Measurements from ENCODE around the gene FXYD7.
A peak's percentile ranks its signal among the peaks of the same experiment; 100 is the strongest.

FXYD7 gene, protein sequence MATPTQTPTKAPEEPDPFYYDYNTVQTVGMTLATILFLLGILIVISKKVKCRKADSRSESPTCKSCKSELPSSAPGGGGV

GRCh38 chr19:35143231-35143715 lies at the start of gene FXYD7:
TSS of gene FXYD7 (plus strand) at chr19:35143255. CDS start at chr19:35143334, 79 bp downstream.
- no peaks in the 10 kb centered on the region; a peak in 1 of 3 replicates for H3K36me3 ChIP-seq (ENCODE audit: control insufficient read depth in 2 of 2, insufficient read depth in 1 of 2, low read length in 2 of 2)
- ChIA-PET CTCF (interaction anchor here (0.6 to 4.7 kb wide), 20 partner anchors 8 to 141 kb away, joined by 3 to 82 read pairs (median 6); partner anchors contain the start of genes FXYD3, FXYD5 and LGI4), POLR2A (interaction anchor here (0.6 to 2.0 kb wide), 7 partner anchors 11 to 466 kb away, joined by 3 to 8 read pairs (median 5); partner anchors contain the start of genes FXYD5, USF2 and ZNF302)
- H3K4me3 ChIP-seq (ENCODE audit: low read depth, low read length), result no peak within 1 kb of the TSS
- TF ChIP-seq ZNF518A (tag by site-specific recombination; conservative IDR thresholded peaks at IDR 0.05; ENCODE audit: low read depth) (no peak), ZNF701 (tag by site-specific recombination; IDR thresholded peaks at IDR 0.05) (no peak), ZNF114 (tag by site-specific recombination; IDR thresholded peaks at IDR 0.05) (no peak), ZNF707 (tag by site-specific recombination; IDR thresholded peaks at IDR 0.05) (no peak), GLIS2 (tag by site-specific recombination; IDR thresholded peaks at IDR 0.05) (peak; percentile 93)
- TF ChIP-seq, protein P1, sequence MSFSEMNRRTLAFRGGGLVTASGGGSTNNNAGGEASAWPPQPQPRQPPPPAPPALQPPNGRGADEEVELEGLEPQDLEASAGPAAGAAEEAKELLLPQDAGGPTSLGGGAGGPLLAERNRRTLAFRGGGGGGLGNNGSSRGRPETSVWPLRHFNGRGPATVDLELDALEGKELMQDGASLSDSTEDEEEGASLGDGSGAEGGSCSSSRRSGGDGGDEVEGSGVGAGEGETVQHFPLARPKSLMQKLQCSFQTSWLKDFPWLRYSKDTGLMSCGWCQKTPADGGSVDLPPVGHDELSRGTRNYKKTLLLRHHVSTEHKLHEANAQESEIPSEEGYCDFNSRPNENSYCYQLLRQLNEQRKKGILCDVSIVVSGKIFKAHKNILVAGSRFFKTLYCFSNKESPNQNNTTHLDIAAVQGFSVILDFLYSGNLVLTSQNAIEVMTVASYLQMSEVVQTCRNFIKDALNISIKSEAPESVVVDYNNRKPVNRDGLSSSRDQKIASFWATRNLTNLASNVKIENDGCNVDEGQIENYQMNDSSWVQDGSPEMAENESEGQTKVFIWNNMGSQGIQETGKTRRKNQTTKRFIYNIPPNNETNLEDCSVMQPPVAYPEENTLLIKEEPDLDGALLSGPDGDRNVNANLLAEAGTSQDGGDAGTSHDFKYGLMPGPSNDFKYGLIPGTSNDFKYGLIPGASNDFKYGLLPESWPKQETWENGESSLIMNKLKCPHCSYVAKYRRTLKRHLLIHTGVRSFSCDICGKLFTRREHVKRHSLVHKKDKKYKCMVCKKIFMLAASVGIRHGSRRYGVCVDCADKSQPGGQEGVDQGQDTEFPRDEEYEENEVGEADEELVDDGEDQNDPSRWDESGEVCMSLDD (tag by site-specific recombination; IDR thresholded peaks at IDR 0.05), result peak; percentile 69
- peaks cover 31% of the 10 kb centered on the region for H3K4me1 ChIP-seq (ENCODE audit: control insufficient read depth, insufficient read depth, low read length)
- no peak within 1 kb of the TSS; the same call in 1 of the 2 replicates for H3K27ac ChIP-seq (ENCODE audit: extremely low read depth, low read depth, low read length)
- no peaks in the 10 kb centered on the region for H3K9me3 ChIP-seq (ENCODE audit: control insufficient read depth, insufficient read depth, low read depth, low read length)

DNA sequence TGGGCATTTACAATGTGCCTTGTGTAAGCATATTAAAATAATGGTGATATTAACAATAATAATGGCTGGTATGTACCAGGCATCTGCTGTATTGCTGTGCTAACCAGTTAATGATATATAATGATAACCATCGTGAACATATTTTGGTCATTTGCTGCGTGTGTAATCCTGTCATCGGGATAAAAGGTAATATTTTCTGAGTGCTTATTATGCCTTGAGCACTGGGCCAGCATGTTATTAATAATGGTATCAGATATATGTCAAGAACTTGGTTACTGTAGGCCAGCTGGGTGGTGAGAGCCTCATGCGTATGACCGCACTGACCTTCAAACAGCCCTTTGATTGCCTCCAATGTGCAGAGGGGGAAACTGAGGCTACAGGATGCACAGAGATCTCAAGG lies 49.6 kb upstream of the FXYD7 start:
- Histone ChIP-seq H3K36me3 (ENCODE audit: control insufficient read depth in 2 of 2, insufficient read depth in 1 of 2, low read length in 2 of 2) (no peaks in the 10 kb centered on the region; a peak in 1 of 3 replicates), H3K9me3 (ENCODE audit: control insufficient read depth, insufficient read depth, low read depth, low read length) (no peaks in the 10 kb centered on the region), H3K4me3 (ENCODE audit: low read depth, low read length) (no peak overlapping the region), H3K4me1 (ENCODE audit: control insufficient read depth, insufficient read depth, low read length) (peaks cover 7% of the 10 kb centered on the region), H3K27ac (ENCODE audit: extremely low read depth, low read depth, low read length) (no peak overlapping the region)
- POLR2A ChIA-PET, result no interaction called here
- CTCF ChIA-PET, result interaction anchor here (0.6 to 4.9 kb wide), 13 partner anchors 10 to 367 kb away, joined by 3 to 87 read pairs (median 5); partner anchors contain the start of gene LGI4
- TF ChIP-seq ZNF639 (tag by site-specific recombination; IDR thresholded peaks at IDR 0.05) (no peak), ZBTB26 (tag by site-specific recombination; optimal IDR thresholded peaks at IDR 0.05) (no peak), ZNF610 (tag by site-specific recombination; IDR thresholded peaks at IDR 0.05; ENCODE audit: borderline replicate concordance) (no peak), ZNF747 (tag by site-specific recombination; IDR thresholded peaks at IDR 0.05) (no peak), ZFP3 (tag by site-specific recombination; IDR thresholded peaks at IDR 0.05; ENCODE audit: low read depth) (no peak), ZNF324 (tag by site-specific recombination; IDR thresholded peaks at IDR 0.05) (no peak), GFI1B (tag by site-specific recombination; IDR thresholded peaks at IDR 0.05) (no peak), ZNF423 (tag by site-specific recombination; IDR thresholded peaks at IDR 0.05) (no peak), ZNF571 (tag by site-specific recombination; IDR thresholded peaks at IDR 0.05) (no peak), ZNF37A (tag by site-specific recombination; IDR thresholded peaks at IDR 0.05) (no peak), ZNF341 (tag by site-specific recombination; IDR thresholded peaks at IDR 0.05; ENCODE audit: low read depth) (no peak), ZNF529 (tag by site-specific recombination; IDR thresholded peaks at IDR 0.05; ENCODE audit: insufficient replicate concordance) (no peak)
- TF ChIP-seq, protein P2, sequence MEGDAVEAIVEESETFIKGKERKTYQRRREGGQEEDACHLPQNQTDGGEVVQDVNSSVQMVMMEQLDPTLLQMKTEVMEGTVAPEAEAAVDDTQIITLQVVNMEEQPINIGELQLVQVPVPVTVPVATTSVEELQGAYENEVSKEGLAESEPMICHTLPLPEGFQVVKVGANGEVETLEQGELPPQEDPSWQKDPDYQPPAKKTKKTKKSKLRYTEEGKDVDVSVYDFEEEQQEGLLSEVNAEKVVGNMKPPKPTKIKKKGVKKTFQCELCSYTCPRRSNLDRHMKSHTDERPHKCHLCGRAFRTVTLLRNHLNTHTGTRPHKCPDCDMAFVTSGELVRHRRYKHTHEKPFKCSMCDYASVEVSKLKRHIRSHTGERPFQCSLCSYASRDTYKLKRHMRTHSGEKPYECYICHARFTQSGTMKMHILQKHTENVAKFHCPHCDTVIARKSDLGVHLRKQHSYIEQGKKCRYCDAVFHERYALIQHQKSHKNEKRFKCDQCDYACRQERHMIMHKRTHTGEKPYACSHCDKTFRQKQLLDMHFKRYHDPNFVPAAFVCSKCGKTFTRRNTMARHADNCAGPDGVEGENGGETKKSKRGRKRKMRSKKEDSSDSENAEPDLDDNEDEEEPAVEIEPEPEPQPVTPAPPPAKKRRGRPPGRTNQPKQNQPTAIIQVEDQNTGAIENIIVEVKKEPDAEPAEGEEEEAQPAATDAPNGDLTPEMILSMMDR (tag by site-specific recombination; IDR thresholded peaks at IDR 0.05), result no peak
- TF ChIP-seq, protein P3, sequence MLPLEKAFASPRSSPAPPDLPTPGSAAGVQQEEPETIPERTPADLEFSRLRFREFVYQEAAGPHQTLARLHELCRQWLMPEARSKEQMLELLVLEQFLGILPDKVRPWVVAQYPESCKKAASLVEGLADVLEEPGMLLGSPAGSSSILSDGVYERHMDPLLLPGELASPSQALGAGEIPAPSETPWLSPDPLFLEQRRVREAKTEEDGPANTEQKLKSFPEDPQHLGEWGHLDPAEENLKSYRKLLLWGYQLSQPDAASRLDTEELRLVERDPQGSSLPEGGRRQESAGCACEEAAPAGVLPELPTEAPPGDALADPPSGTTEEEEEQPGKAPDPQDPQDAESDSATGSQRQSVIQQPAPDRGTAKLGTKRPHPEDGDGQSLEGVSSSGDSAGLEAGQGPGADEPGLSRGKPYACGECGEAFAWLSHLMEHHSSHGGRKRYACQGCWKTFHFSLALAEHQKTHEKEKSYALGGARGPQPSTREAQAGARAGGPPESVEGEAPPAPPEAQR (tag by site-specific recombination; IDR thresholded peaks at IDR 0.05), result no peak
